ENCODE data around the gene UQCC3.
"Not testable (repeated sequence)": the region's sequence is repeated elsewhere in the genome, so short reads cannot be mapped to it uniquely, and the experiment has no call there.

DNA sequence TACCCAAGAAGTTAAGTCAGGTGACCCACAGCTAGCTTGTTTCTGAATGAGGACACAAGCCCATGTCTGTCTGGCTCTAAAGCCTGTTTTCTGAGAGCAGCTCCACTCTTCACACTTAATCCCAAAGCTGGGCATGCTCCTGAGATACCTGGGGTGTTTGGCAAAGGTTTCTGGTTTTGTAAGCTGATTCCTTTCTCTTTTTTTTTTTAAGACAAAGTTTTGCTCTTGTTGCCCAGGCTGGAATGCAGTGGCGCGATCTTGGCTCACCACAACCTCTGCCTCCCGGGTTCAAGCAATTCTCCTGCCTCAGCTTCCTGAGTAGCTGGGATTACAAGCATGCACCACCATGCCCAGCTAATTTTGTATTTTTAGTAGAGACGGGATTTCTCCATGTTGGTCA is 22.2 kb downstream of the UQCC3 start:
- TF ChIP-seq, protein P1, sequence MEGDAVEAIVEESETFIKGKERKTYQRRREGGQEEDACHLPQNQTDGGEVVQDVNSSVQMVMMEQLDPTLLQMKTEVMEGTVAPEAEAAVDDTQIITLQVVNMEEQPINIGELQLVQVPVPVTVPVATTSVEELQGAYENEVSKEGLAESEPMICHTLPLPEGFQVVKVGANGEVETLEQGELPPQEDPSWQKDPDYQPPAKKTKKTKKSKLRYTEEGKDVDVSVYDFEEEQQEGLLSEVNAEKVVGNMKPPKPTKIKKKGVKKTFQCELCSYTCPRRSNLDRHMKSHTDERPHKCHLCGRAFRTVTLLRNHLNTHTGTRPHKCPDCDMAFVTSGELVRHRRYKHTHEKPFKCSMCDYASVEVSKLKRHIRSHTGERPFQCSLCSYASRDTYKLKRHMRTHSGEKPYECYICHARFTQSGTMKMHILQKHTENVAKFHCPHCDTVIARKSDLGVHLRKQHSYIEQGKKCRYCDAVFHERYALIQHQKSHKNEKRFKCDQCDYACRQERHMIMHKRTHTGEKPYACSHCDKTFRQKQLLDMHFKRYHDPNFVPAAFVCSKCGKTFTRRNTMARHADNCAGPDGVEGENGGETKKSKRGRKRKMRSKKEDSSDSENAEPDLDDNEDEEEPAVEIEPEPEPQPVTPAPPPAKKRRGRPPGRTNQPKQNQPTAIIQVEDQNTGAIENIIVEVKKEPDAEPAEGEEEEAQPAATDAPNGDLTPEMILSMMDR (IDR thresholded peaks at IDR 0.05): not testable (repeated sequence)
- not testable (repeated sequence) for TF ChIP-seq POLR2A (IDR thresholded peaks at IDR 0.05)

All from testis (tissue), 2 donors.